Activated CD4-positive, alpha-beta T cell treated with anti-CD3 and anti-CD28 coated beads for 36 hours (primary cell): ENCODE data around the gene MORN1. TPM values are rescaled to one million over a fixed set of nuclear protein-coding genes. Genes with fewer than 3 reads are reported as not detected.
"Not testable (repeated sequence)": the region's sequence is repeated elsewhere in the genome, so short reads cannot be mapped to it uniquely, and the experiment has no call there.

Source experiments
- ATAC-seq: fragments of 200-7000 bp; cut with Tn5 transposase; one replicate; pipeline ENCODE4 v1.10.0; 2021; ENCODE audit warnings: mild to moderate bottlenecking, moderate library complexity
- CTCF ChIA-PET: fragments of 350-600 bp; sonication (Branson Sonifier 250); formaldehyde crosslinking; loops from one replicate; lab custom pipeline; 2021; ENCODE audit warnings: antibody characterized with exemption; lab: Charles Lee
- POLR2A ChIA-PET: fragments of 350-600 bp; sonication (Branson Sonifier 250); formaldehyde crosslinking; loops from one replicate; lab custom pipeline; 2021; ENCODE audit warnings: antibody characterized with exemption, inconsistent platforms; lab: Charles Lee
- DNase-seq: peaks from one replicate; pipeline ENCODE4 v3.0.0-alpha.2; 2020
- H3K27ac Mint-ChIP-seq: one replicate; pipeline ENCODE4 v1.8.0; 2021; ENCODE audit warnings: mixed read lengths
- H3K27me3 Mint-ChIP-seq: one replicate; pipeline ENCODE4 v1.8.0; 2021; ENCODE audit warnings: mixed read lengths
- H3K36me3 Mint-ChIP-seq: one replicate; pipeline ENCODE4 v1.8.0; 2021; ENCODE audit warnings: low read depth, mixed read lengths
- H3K4me1 Mint-ChIP-seq: one replicate; pipeline ENCODE4 v1.8.0; 2021; ENCODE audit warnings: mixed read lengths
- H3K4me3 Mint-ChIP-seq: one replicate; pipeline ENCODE4 v1.8.0; 2021; ENCODE audit warnings: mild to moderate bottlenecking, moderate library complexity, mixed read lengths
- H3K9me3 Mint-ChIP-seq: one replicate; pipeline ENCODE4 v1.8.0; 2021; ENCODE audit warnings: low read depth, mixed read lengths
- intact Hi-C, 2 experiments: fragments of 100-400 bp; cut with DNase I in 1 of 2; cut with micrococcal nuclease in 1 of 2; formaldehyde crosslinking; loops; one replicate each; pipeline versions ENCODE4 v1.14.2 to v1.15.1; 2022 to 2024; cut with DNase I, micrococcal nuclease
- total RNA-seq, 2 experiments: library from RNA; stranded (reverse); gene quantifications; one replicate each; pipeline ENCODE4 v1.2.3, GENCODE V29; 2021

The MORN1 gene
- total RNA-seq, 2 experiments from 2014 or later = 5.1 to 6.1 TPM

DNA sequence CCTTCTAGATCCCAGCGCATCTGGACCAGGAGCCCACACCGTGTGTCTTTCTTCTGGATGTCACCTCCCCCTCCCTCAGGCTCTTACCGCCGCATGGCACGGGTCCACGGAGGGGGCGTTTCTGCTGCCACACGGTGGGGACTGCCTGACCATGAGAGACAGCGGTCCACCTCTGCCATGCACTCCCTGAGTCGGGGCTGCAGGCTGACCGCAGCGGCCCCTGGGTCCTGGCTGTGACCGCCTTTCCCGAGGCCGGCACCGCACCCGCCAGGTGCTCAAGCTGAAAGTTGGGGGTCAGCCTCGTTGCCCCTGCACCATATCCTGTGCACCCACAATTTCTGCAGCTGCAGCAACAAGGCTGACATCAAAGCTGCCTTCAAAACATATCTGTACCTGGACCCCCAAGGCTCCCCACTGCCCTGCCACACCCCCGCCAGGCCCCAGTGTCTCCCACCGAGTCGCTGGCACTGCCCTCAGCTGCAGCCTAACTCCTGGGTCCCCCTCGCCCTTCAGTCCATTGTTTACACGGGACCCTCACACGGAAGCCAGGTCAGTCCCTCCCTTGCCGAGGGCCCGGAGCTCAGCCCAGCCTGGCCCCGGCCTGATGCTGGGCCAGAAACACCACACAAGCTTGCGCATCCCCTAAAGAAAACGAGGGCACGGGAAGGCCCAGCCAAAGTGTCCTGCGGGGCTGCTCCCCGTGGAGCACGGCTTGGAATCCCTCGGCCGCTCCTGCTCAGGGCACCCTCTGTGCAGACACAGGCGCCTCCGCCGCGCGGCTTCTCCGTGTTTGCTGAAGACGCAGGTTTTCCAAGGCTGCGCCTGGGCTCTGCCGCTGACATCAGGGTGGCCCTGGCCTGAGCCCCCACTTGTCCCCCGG lies 51.9 kb downstream of the MORN1 start:
- DNase-seq (no peak), ATAC-seq (no peak)
- Mint-ChIP-seq H3K9me3 (no peaks in the 10 kb centered on the region), H3K27ac (no peak overlapping the region), H3K36me3 (no peaks in the 10 kb centered on the region), H3K4me1 (no peaks in the 10 kb centered on the region), H3K27me3 (no peaks in the 10 kb centered on the region), H3K4me3 (no peak overlapping the region)
- intact Hi-C loops = no loop called here
- ChIA-PET POLR2A (no interaction called here), CTCF (no interaction called here)

DNA sequence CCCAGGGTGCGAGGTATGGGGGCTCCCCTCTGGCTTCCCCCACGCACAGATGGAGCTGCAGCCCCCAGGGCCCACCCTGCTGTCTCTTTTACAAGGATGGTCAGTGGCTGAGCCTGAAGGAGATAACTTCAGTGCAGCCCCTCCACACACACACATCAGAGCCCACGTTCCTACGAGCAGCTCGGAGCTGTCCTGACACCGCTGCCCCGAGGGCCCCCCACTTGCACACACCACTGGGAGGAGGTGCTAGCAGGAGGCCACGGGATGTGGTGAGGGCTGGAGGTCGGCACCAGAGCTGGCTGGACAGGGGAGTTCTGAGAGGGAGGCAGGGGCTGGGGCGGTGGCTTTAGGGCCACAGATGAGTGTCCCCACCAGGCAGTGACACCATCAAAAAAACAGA lies 53.9 kb downstream of the MORN1 start:
- Mint-ChIP-seq H3K27me3 (no peaks in the 10 kb centered on the region), H3K4me1 (no peaks in the 10 kb centered on the region), H3K9me3 (no peaks in the 10 kb centered on the region), H3K36me3 (no peaks in the 10 kb centered on the region), H3K27ac (no peak overlapping the region), H3K4me3 (no peak overlapping the region)
- no peak for ATAC-seq
- intact Hi-C loops = no loop called here
- POLR2A ChIA-PET = no interaction called here
- CTCF ChIA-PET = no interaction called here
- DNase-seq = no peak

DNA sequence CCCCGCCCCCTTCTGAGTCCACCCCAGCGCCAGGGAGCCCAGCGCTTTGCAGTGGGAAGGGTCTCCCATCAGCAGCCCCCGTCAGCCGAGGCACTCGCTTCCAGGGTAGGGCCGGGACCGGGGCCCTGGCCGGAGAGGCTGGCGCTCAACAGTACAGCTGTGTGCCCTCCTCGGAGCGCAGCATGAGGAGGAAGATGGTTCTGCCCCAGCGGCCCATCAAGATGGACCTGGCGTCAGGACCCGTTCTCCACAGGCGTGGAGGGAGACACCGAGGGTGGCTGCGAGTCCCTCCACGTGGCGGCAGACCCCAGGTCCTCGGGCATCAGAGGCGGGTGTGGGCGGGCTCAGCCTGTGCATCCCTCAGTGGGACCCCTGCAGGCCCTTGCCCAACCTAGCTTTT lies 54.3 kb downstream of the MORN1 start:
- ChIA-PET CTCF (no interaction called here), POLR2A (no interaction called here)
- Mint-ChIP-seq H3K9me3 (no peaks in the 10 kb centered on the region), H3K4me1 (no peaks in the 10 kb centered on the region), H3K27ac (no peak overlapping the region), H3K4me3 (no peak overlapping the region), H3K27me3 (no peaks in the 10 kb centered on the region), H3K36me3 (no peaks in the 10 kb centered on the region)
- intact Hi-C loops = no loop called here
- DNase-seq (no peak), ATAC-seq (no peak)

DNA sequence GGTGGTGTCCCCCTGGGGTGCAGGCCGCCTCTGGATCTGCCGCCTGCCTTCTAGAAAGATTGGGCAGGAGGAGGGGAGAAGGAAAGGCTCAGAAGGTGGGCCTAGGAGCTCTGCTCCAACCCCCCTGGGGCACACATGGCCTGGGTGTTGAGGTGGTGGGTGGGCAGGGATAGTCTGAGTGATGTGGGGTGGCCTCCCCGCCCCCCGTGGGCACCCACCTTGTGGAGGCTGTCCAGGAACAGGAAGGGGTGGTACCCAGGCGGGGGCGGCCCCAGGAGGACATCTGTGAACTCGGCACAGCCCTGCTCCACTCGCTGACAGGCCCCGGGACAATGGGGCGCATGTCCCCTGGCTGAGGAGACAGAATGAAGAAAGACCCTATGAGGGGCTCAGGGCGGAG lies 54.9 kb downstream of the MORN1 start:
- H3K4me1 Mint-ChIP-seq = no peaks in the 10 kb centered on the region
- H3K27me3 Mint-ChIP-seq = no peaks in the 10 kb centered on the region
- no peak overlapping the region for H3K27ac Mint-ChIP-seq
- no peak for DNase-seq
- no peaks in the 10 kb centered on the region for H3K36me3 Mint-ChIP-seq
- no peak for ATAC-seq
- H3K9me3 Mint-ChIP-seq = no peaks in the 10 kb centered on the region
- ChIA-PET CTCF (no interaction called here), POLR2A (no interaction called here)
- intact Hi-C loops = no loop called here
- H3K4me3 Mint-ChIP-seq = no peak overlapping the region

DNA sequence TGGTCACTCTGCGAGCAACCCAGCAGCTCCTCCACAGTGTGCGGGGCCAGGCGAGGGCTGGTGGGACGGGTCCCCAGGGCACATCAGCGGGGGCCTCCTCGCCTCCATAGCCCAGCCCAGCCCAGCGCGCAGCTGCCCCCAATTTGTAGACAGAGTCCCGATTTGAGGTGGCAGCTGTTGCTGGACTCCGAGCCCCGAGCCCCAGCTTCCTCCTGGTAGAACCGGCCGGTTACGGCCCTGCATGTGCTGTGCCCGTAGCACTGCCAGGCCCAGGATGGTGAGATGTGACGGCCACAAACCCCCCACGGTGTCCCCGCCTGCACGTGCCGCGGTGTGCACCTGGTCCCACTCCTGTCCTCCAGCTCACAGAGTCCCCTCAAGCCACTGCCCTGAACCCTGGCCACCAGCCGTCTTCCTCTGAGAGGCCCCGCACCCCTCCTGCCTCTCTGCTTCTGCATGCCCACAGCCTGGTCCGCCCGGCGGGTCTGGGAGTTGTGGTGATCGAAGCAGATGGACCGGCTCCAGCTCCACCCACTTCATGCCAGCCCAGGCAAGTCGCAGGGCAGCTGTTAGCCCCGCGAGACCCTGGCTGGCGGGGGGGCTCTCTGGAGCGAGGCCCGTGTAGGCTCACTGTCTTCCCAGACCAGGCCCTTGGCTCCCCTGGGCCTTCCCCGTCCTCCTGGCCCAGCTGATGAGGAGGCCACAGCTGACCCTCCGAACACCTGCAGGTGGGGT lies 55.5 kb downstream of the MORN1 start:
- Mint-ChIP-seq H3K4me1 (no peaks in the 10 kb centered on the region), H3K36me3 (no peaks in the 10 kb centered on the region), H3K4me3 (no peak overlapping the region), H3K27ac (no peak overlapping the region), H3K9me3 (no peaks in the 10 kb centered on the region), H3K27me3 (no peaks in the 10 kb centered on the region)
- CTCF ChIA-PET = interaction anchor here (0.6 kb wide), 1 partner anchor 123 kb away, joined by 3 read pairs; no protein-coding TSS in a partner anchor
- POLR2A ChIA-PET = no interaction called here
- intact Hi-C loops = no loop called here
- no peak for DNase-seq
- no peak for ATAC-seq

DNA sequence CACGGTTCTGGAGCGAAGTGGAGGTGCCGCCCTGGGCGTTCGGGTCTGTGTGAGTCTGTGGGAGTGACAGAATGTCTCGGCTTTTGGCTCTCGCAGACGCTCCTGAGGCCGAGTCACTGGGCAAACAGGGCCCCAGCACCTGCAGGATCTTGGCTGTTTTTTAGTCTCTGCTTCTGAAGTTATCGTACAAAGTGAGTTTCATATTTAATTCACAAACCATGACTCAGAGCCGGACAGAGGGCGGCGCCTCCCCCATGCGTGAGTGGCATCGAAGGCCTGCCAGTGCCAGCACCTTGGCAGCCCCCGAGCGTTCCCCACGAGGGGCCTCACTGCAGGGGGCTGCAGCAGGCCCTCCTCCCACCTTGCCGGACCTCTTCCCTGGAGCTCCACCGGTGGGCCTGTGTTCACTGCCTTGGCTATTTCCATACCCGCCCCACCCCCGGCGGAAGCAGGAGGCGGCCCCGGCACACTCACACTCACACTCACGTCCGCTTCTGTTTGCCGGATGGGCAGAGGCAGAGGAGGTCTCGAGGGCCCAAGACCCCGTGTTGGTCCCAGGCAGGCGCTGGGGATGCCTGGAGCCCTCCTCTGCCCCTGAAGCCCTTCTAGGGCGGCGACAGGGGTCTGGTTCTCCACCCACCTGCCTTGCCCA lies 56.3 kb downstream of the MORN1 start:
- no peak for DNase-seq
- H3K27ac Mint-ChIP-seq = no peak overlapping the region
- intact Hi-C loops = no loop called here
- ATAC-seq = no peak
- H3K4me1 Mint-ChIP-seq = no peaks in the 10 kb centered on the region
- no peaks in the 10 kb centered on the region for H3K27me3 Mint-ChIP-seq
- ChIA-PET CTCF (no interaction called here), POLR2A (no interaction called here)
- H3K4me3 Mint-ChIP-seq = no peak overlapping the region
- no peaks in the 10 kb centered on the region for H3K36me3 Mint-ChIP-seq
- no peaks in the 10 kb centered on the region for H3K9me3 Mint-ChIP-seq

DNA sequence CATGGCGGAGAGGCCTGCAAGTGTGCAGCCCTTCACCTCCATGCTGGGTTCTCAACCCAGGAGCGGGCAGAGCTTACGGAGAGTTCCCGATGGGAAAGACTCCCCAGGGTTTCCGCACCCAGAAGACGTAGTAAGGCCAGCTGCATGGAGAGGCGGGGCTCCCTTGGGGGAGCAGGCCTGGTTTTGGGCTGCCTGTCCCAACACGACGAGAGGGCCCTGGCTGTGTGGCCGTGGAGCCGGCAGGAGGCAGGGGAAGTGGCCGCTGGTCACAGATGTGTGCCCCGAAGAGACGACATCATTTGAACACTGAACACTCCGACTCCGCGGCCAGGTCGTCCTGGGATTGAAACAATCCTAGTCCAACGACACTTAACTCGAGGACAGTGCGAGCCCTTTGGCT lies 57.0 kb downstream of the MORN1 start:
- Mint-ChIP-seq H3K9me3 (no peaks in the 10 kb centered on the region), H3K4me3 (no peak overlapping the region), H3K4me1 (no peaks in the 10 kb centered on the region), H3K36me3 (no peaks in the 10 kb centered on the region), H3K27ac (no peak overlapping the region), H3K27me3 (no peaks in the 10 kb centered on the region)
- CTCF ChIA-PET = no interaction called here
- intact Hi-C loops = no loop called here
- POLR2A ChIA-PET = no interaction called here
- DNase-seq = no peak
- ATAC-seq = no peak

DNA sequence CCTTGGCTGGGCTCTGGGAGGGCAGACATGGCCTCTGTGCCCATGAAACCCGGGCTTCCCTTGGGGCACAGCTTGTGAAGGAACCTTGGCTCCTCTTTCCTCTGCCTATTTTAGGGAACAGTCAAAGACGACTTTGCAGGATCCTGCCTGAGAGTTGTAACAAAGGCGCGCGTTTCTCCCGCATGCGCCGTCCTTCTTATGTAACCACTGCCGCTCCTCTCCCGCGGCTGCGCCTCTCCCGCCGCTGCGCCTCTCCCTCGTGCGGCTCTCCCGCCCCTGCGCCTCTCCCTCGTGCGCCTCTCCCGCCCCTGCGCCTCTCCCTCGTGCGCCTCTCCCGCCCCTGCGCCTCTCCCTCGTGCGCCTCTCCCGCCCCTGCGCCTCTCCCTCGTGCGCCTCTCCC lies 59.8 kb downstream of the MORN1 start:
- POLR2A ChIA-PET, H3K36me3 Mint-ChIP-seq, H3K27me3 Mint-ChIP-seq, ATAC-seq, CTCF ChIA-PET, intact Hi-C loops, H3K4me1 Mint-ChIP-seq, H3K27ac Mint-ChIP-seq, DNase-seq, H3K9me3 Mint-ChIP-seq, H3K4me3 Mint-ChIP-seq: not testable (repeated sequence)

DNA sequence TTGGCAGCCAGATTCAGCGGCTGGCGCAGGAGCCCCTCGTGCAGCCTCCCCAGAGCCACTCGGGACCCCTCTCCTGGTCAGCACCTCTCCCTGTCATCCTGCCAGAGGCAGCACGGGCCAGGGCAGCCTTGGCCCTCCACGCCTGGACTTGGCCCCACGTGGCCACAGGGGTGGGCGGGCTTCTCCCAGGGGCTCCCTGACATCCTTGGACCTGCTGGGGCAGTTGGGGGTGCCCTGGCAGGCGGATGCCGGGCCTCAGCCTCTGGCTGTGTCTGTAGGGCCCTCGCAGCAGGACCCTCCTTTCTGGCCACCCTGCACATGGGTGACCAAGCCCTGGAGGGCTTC lies 60.2 kb downstream of the MORN1 start:
- no peaks in the 10 kb centered on the region for H3K9me3 Mint-ChIP-seq
- no peaks in the 10 kb centered on the region for H3K27me3 Mint-ChIP-seq
- no peak overlapping the region for H3K27ac Mint-ChIP-seq
- ChIA-PET POLR2A (no interaction called here), CTCF (no interaction called here)
- H3K4me3 Mint-ChIP-seq = no peak overlapping the region
- no peaks in the 10 kb centered on the region for H3K4me1 Mint-ChIP-seq
- intact Hi-C loops = no loop called here
- no peaks in the 10 kb centered on the region for H3K36me3 Mint-ChIP-seq
- ATAC-seq (no peak), DNase-seq (no peak)

DNA sequence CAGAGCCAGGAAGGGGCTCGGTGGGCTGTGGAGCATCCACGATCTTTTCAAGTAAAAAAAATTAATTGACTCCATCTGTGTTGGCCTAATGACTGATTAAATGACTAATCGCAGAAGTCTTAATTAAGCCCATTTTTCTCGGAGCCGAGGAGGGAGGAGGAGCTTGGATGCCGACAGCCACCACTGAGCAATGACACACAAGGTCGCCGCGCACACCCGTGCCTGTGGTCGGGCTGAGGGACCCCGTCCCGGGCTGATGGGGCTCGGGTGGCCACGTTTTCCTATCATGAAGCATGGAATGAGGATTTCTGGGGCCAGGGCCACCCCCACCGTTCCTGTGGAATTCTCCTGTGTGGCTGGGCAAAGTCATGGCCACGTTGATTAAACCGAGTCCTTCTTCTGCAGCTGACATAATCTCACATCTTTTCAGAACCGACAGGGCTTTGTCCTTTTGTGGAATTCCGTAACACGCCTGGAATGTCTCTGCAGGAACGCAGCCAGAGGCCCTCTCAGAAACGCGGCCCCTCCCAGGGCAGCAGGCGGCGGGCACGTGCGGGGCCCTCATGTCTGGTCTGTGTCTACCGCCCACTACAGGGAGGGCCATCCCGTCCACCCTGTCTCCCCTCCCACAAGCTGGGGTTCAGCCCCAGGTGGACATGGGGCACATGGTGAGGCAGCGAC lies 60.7 kb downstream of the MORN1 start:
- DNase-seq (no peak), ATAC-seq (no peak)
- intact Hi-C loops = no loop called here
- H3K4me1 Mint-ChIP-seq = no peaks in the 10 kb centered on the region
- ChIA-PET CTCF (no interaction called here), POLR2A (no interaction called here)
- no peaks in the 10 kb centered on the region for H3K9me3 Mint-ChIP-seq
- H3K4me3 Mint-ChIP-seq = no peak overlapping the region
- no peak overlapping the region for H3K27ac Mint-ChIP-seq
- no peaks in the 10 kb centered on the region for H3K36me3 Mint-ChIP-seq
- H3K27me3 Mint-ChIP-seq = no peaks in the 10 kb centered on the region

DNA sequence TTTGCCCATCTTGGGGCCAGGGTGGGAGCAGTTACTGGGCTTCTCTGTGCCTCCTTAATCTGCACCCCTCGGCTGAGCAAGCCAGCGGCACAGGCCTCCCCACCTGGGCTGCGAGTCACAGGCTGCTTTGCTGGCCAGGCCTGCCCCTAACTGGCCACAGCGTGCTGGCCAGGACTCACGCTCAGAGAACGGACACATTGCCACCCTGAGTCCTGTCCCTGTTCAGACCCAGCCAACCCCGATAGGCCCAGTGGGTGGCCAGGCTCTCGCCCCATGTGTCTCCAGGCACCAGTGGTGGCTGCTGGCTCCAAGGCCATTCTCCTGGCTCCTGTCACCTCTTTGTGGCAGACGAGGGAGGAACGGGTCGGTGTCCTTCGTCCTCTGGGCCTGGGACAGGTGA lies 61.3 kb downstream of the MORN1 start:
- no peaks in the 10 kb centered on the region for H3K9me3 Mint-ChIP-seq
- DNase-seq (no peak), ATAC-seq (no peak)
- CTCF ChIA-PET = no interaction called here
- no peak overlapping the region for H3K4me3 Mint-ChIP-seq
- no peaks in the 10 kb centered on the region for H3K4me1 Mint-ChIP-seq
- no peaks in the 10 kb centered on the region for H3K27me3 Mint-ChIP-seq
- H3K36me3 Mint-ChIP-seq = no peaks in the 10 kb centered on the region
- POLR2A ChIA-PET = no interaction called here
- H3K27ac Mint-ChIP-seq = no peak overlapping the region
- intact Hi-C loops = no loop called here
